HepG2 (cell line): ENCODE measurements around the gene AMOTL1. TPM values are rescaled to one million over a fixed set of nuclear protein-coding genes. Genes with fewer than 3 reads are reported as not detected.

Experiments
- ATAC-seq: fragments of 200-7000 bp; cut with Tn5 transposase; 3 replicates; pipeline ENCODE4 v1.9.1; 2020; ENCODE audit warnings: mild to moderate bottlenecking, moderate library complexity
- BruUV-seq: library from RNA; stranded (reverse); fragments of 400-500 nt; replicated peaks from 2 replicates; lab custom pipeline; 2021; lab: Mats Ljungman, UMichigan
- CTCF ChIA-PET: fragments of 300-600 bp; formaldehyde crosslinking; extraction: SDS; loops from one replicate; lab custom pipeline; 2021; ENCODE audit warnings: low total read pairs, inconsistent platforms, low intra/inter-chr PET ratio; lab: Yijun Ruan, JAX
- POLR2A ChIA-PET: fragments of 350-600 bp; sonication (Branson Sonifier 250); formaldehyde crosslinking; loops from one replicate; lab custom pipeline; 2020; ENCODE audit warnings: antibody characterized with exemption, inconsistent platforms; lab: Yijun Ruan, JAX
- DNase-seq: peaks from one replicate; pipeline ENCODE4 v3.0.0-alpha.2; 2015; ENCODE audit warnings: low spot score
- FAIRE-seq: peaks from 3 replicates; lab custom pipeline; 2011; peaks lifted over from hg19 to GRCh38; lab: Jason Lieb, UNC
- H2AFZ ChIP-seq: one replicate; pipeline ENCODE4 v1.6.1; 2011; ENCODE audit warnings: low read length, inconsistent platforms
- H3K27ac ChIP-seq: fragments of 300-600 bp; 3 replicates; pipeline ENCODE4 v1.8.0; 2011; ENCODE audit warnings: mixed run types, mild to moderate bottlenecking, mixed read lengths, low read length, inconsistent platforms; ENCODE audit not compliant: insufficient read depth; ENCODE audit errors: extremely low read length
- H3K27me3 ChIP-seq, 2 experiments: fragments of 200-600 bp in 1 of 2; 2 replicates in 1 of 2; 3 replicates in 1 of 2; pipeline versions ENCODE4 v1.6.0 to v1.8.0; 2011; ENCODE audit warnings: low read length in 2 of 2, mild to moderate bottlenecking in 2 of 2, moderate library complexity in 2 of 2, inconsistent platforms in 1 of 2; ENCODE audit not compliant: insufficient read depth in 2 of 2, control insufficient read depth in 1 of 2
- H3K36me3 ChIP-seq, 2 experiments: fragments of 200-600 bp in 1 of 2; replicated peaks in 1 of 2; 2 replicates in 1 of 2; 3 replicates in 1 of 2; pipeline versions ENCODE4 v1.5.1 to v1.8.0; 2011; ENCODE audit warnings: low read length in 2 of 2, inconsistent platforms in 1 of 2; ENCODE audit not compliant: insufficient read depth in 2 of 2, control insufficient read depth in 1 of 2
- H3K4me1 ChIP-seq: 2 replicates; pipeline ENCODE4 v1.5.1; 2012; ENCODE audit warnings: low read length, inconsistent platforms; ENCODE audit not compliant: insufficient read depth
- H3K4me2 ChIP-seq: 2 replicates; pipeline ENCODE4 v1.6.0; 2011; ENCODE audit warnings: low read depth, low read length, inconsistent platforms
- H3K4me3 ChIP-seq, 3 experiments: fragments of 200-600 bp in 1 of 3; sonication (generic), shearing (Covaris generic) in 1 of 3; replicated peaks in 1 of 3; 2 replicates each; pipeline ENCODE4 v1.5.1; 2011 to 2016; ENCODE audit warnings: low read length in 3 of 3, inconsistent platforms in 2 of 3, low read depth in 2 of 3, mild to moderate bottlenecking in 2 of 3, control low read depth in 1 of 3, mixed read lengths in 1 of 3; ENCODE audit not compliant: insufficient read depth in 1 of 3
- H3K79me2 ChIP-seq: one replicate; pipeline ENCODE4 v1.6.1; 2011; ENCODE audit warnings: low read length, inconsistent platforms; ENCODE audit not compliant: insufficient read depth
- H3K9ac ChIP-seq: 2 replicates; pipeline ENCODE4 v1.6.0; 2011; ENCODE audit warnings: mild to moderate bottlenecking, low read depth, low read length, inconsistent platforms; ENCODE audit not compliant: insufficient read depth
- H3K9me3 ChIP-seq: 2 replicates; pipeline ENCODE4 v1.5.1; 2012; ENCODE audit warnings: mild to moderate bottlenecking, low read length
- H4K20me1 ChIP-seq: 2 replicates; pipeline ENCODE4 v1.6.0; 2011; ENCODE audit warnings: inconsistent platforms, mild to moderate bottlenecking, low read length, moderate library complexity; ENCODE audit not compliant: insufficient read depth
- CREB3 ChIP-seq: sonication (generic); formaldehyde crosslinking; IDR thresholded peaks from 2 replicates; pipeline ENCODE4 v1.5.0; 2020; ENCODE audit warnings: missing genetic modification reagents
- IRF2 ChIP-seq: IDR thresholded peaks from 2 replicates; pipeline ENCODE4 v1.6.1; 2018; ENCODE audit warnings: missing genetic modification reagents, missing compliant biosample characterization
- PLRG1 ChIP-seq: fragments of 450-650 bp; conservative IDR thresholded peaks from 2 replicates; pipeline ENCODE4 v1.6.1; 2016
- RXRB ChIP-seq: IDR thresholded peaks from 2 replicates; pipeline ENCODE4 v1.6.1; 2016; ENCODE audit warnings: borderline replicate concordance, missing genetic modification reagents, missing compliant biosample characterization
- SNAPC4 ChIP-seq: sonication (generic); formaldehyde crosslinking; IDR thresholded peaks from 2 replicates; pipeline ENCODE4 v1.4.0; 2020; ENCODE audit warnings: mild to moderate bottlenecking, missing genetic modification reagents
- SOX6 ChIP-seq, 2 experiments: fragments of 450-650 bp in 1 of 2; sonication (generic) in 1 of 2; formaldehyde crosslinking in 1 of 2; IDR thresholded peaks; 2 replicates each; pipeline versions ENCODE4 v1.4.0 to v1.6.1; 2017 to 2020; ENCODE audit warnings: antibody characterized with exemption in 1 of 2, mild to moderate bottlenecking in 1 of 2, missing genetic modification reagents in 1 of 2
- THRA ChIP-seq: sonication (generic); formaldehyde crosslinking; IDR thresholded peaks from 2 replicates; pipeline ENCODE4 v1.4.0; 2020; ENCODE audit warnings: missing genetic modification reagents, borderline replicate concordance
- ZNF33A ChIP-seq: sonication (generic); formaldehyde crosslinking; IDR thresholded peaks from 2 replicates; pipeline ENCODE4 v1.5.1; 2020; ENCODE audit warnings: missing genetic modification reagents, mild to moderate bottlenecking, moderate library complexity, borderline replicate concordance
- ZNF503 ChIP-seq: sonication (generic); formaldehyde crosslinking; IDR thresholded peaks from 2 replicates; pipeline ENCODE4 v1.4.0; 2020; ENCODE audit warnings: missing genetic modification reagents
- WGBS: methylation state at CpG from one replicate; pipeline ENCODE4 v1.1.6; 2017; ENCODE audit warnings: low lambda C conversion rate; 5-methylcytosine and 5-hydroxymethylcytosine counted together
- in situ Hi-C: cut with HindIII; loops from 2 replicates; pipeline ENCODE4 v1.10.0; 2017; ENCODE audit warnings: low pct_unique_long_range_greater_than_20kb; ENCODE audit not compliant: extremely low pct_ligation_motif_present
- intact Hi-C: fragments of 100-400 bp; cut with micrococcal nuclease; formaldehyde crosslinking; loops from one replicate; pipeline ENCODE4 v1.10.0; 2022; ENCODE audit not compliant: unreplicated experiment
- polyA plus RNA-seq, 8 experiments: library from polyadenylated mRNA; depleted of rRNA in 3 of 8; stranded (reverse) in 7 of 8; unstranded in 1 of 8; fragments of >200 nt; fragmentation: Illumina TruSeq in 4 of 8; extraction: Trizol in 4 of 8; gene quantifications; 2 replicates each; pipeline versions ENCODE4 v1.2.1 to v1.2.3, GENCODE V29; 2011 to 2016; ENCODE audit warnings: low read depth in 4 of 8, missing spikeins in 1 of 8, mixed read lengths in 1 of 8; ENCODE audit not compliant: insufficient read depth in 1 of 8
- total RNA-seq, 5 experiments: library from RNA; depleted of rRNA; stranded (reverse); fragments of >200 nt; fragmentation: Illumina TruSeq; extraction: Trizol; gene quantifications; 2 replicates each; pipeline ENCODE4 v1.2.3, GENCODE V29; 2016; ENCODE audit warnings: low read depth in 1 of 5
- TF ChIP-seq, protein P1 (sequence below): sonication (generic); formaldehyde crosslinking; IDR thresholded peaks from 2 replicates; pipeline ENCODE4 v1.5.1; 2020; ENCODE audit warnings: mild to moderate bottlenecking, missing genetic modification reagents, moderate library complexity
- TF ChIP-seq, protein P2 (sequence below): sonication (generic); formaldehyde crosslinking; IDR thresholded peaks from 2 replicates; pipeline ENCODE4 v1.4.0; 2020; ENCODE audit warnings: missing genetic modification reagents

Gene AMOTL1
- total and polyA plus RNA-seq, 2 of the 13 experiments (the other 11 are each of a cell fraction or from before 2014, with no cell fraction given) = 0.01 to 0.20 TPM

- Histone ChIP-seq H4K20me1 (no peaks in the 10 kb centered on the region), H3K9ac (no peak overlapping the region), H3K79me2 (no peaks in the 10 kb centered on the region), H3K27ac (no peak overlapping the region), H2AFZ (no peak overlapping the region), H3K36me3 (no peaks in the 10 kb centered on the region), H3K4me1 (no peaks in the 10 kb centered on the region), H3K9me3 (no peaks in the 10 kb centered on the region), H3K4me2 (no peak overlapping the region), H3K4me3 (no peak overlapping the region), H3K27me3 (no peaks in the 10 kb centered on the region)
- CTCF ChIA-PET = no interaction called here
- BruUV-seq = no TSS peak
- intact Hi-C loops = no loop called here
- POLR2A ChIA-PET = no interaction called here
- in situ Hi-C loops = no loop called here
- WGBS = 47% methylated on average over 3 of the region's 3 CpGs
- DNase-seq = no peak
- no peak for ATAC-seq
- FAIRE-seq = no peak
- TF ChIP-seq SNAPC4 (CRISPR knock-in tag) = no peak
- TF ChIP-seq ZNF33A (CRISPR knock-in tag) = no peak
- TF ChIP-seq, protein P1, sequence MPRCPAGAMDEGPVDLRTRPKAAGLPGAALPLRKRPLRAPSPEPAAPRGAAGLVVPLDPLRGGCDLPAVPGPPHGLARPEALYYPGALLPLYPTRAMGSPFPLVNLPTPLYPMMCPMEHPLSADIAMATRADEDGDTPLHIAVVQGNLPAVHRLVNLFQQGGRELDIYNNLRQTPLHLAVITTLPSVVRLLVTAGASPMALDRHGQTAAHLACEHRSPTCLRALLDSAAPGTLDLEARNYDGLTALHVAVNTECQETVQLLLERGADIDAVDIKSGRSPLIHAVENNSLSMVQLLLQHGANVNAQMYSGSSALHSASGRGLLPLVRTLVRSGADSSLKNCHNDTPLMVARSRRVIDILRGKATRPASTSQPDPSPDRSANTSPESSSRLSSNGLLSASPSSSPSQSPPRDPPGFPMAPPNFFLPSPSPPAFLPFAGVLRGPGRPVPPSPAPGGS (CRISPR knock-in tag) = no peak
- no peak for TF ChIP-seq ZNF503
- TF ChIP-seq RXRB (CRISPR knock-in tag) = no peak
- TF ChIP-seq THRA (CRISPR knock-in tag) = no peak
- TF ChIP-seq PLRG1 = no peak
- TF ChIP-seq, protein P2, sequence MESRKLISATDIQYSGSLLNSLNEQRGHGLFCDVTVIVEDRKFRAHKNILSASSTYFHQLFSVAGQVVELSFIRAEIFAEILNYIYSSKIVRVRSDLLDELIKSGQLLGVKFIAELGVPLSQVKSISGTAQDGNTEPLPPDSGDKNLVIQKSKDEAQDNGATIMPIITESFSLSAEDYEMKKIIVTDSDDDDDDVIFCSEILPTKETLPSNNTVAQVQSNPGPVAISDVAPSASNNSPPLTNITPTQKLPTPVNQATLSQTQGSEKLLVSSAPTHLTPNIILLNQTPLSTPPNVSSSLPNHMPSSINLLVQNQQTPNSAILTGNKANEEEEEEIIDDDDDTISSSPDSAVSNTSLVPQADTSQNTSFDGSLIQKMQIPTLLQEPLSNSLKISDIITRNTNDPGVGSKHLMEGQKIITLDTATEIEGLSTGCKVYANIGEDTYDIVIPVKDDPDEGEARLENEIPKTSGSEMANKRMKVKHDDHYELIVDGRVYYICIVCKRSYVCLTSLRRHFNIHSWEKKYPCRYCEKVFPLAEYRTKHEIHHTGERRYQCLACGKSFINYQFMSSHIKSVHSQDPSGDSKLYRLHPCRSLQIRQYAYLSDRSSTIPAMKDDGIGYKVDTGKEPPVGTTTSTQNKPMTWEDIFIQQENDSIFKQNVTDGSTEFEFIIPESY (CRISPR knock-in tag) = no peak
- TF ChIP-seq SOX6 (IDR thresholded peaks at IDR 0.05) = no peak
- TF ChIP-seq SOX6 (CRISPR knock-in tag; IDR thresholded peaks at IDR 0.05) = no peak
- TF ChIP-seq CREB3 (CRISPR knock-in tag) = no peak
- no peak for TF ChIP-seq IRF2 (CRISPR knock-in tag)
These were observed 142.1 kb downstream of the AMOTL1 start for GRCh38 chr11:94910270-94910669.
